ENCODE results near the gene HNMT. TPM values are rescaled to one million over a fixed set of nuclear protein-coding genes. Genes with fewer than 3 reads are reported as not detected.

Gene HNMT
- total RNA-seq, 1 donor = 161 TPM

DNA sequence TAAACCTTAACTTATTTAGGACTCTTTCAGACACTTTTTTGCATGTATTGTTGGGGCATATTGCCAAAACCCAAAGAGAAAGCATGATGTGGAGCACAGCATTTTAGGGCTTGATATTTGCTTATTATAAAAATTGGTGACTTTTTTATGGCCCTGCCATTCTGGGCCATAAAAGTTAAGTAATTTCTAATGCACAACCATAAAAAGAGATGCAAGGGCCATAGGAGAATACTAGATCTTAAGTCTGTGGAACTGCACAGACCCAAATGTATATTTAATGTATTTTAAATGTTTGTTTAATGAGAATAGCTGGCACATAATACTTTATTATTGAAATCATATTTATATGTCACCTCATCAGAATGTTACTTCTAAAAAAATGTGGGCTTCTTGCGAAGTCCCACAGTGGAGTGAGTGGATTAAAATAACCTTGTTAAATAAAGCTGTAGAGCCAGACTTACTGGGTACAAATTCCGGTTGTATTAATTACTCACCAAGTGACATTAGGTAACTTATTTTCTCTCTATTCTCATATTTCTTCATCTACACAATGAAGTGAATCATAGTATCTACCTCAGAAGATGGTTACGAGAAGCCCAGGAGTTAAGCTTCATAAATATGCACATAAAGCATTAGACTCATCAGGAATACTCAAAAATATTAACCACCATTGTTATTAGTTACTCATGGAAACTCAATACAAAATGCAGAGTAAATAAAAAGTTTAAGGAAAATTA, 52.2 kb downstream of the HNMT start:
- no peak for DNase-seq (ENCODE audit: low read depth)
- TF ChIP-seq, protein P1, sequence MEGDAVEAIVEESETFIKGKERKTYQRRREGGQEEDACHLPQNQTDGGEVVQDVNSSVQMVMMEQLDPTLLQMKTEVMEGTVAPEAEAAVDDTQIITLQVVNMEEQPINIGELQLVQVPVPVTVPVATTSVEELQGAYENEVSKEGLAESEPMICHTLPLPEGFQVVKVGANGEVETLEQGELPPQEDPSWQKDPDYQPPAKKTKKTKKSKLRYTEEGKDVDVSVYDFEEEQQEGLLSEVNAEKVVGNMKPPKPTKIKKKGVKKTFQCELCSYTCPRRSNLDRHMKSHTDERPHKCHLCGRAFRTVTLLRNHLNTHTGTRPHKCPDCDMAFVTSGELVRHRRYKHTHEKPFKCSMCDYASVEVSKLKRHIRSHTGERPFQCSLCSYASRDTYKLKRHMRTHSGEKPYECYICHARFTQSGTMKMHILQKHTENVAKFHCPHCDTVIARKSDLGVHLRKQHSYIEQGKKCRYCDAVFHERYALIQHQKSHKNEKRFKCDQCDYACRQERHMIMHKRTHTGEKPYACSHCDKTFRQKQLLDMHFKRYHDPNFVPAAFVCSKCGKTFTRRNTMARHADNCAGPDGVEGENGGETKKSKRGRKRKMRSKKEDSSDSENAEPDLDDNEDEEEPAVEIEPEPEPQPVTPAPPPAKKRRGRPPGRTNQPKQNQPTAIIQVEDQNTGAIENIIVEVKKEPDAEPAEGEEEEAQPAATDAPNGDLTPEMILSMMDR (IDR thresholded peaks at IDR 0.05; ENCODE audit: insufficient read depth, low read depth, low read length) = no peak
- no peak overlapping the region for H3K4me3 ChIP-seq (ENCODE audit: low read depth, low read length)

DNA sequence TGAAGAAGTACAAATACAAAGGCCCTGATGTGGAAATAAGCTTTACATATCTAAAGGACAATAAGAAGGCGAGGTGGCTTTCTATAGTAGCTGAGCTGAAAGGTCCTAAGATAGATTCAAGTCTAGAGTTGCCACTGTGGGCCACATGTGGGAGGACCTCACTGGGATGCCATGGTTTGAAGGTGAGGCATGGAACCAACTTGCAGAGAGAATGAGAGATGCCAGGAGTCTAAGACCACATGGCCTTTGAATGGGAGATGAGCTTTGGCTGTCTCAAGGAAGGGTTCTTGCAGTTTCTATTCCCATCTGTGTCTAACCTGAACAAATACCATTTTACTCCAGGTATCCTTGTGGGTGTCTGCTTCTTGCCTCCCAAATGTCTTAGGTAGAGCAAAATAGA, 53.6 kb downstream of the HNMT start:
- no peak for DNase-seq (ENCODE audit: low read depth)
- TF ChIP-seq, protein P1 (IDR thresholded peaks at IDR 0.05; ENCODE audit: insufficient read depth, low read depth, low read length) = no peak
- H3K4me3 ChIP-seq (ENCODE audit: low read depth, low read length) = no peak overlapping the region

DNA sequence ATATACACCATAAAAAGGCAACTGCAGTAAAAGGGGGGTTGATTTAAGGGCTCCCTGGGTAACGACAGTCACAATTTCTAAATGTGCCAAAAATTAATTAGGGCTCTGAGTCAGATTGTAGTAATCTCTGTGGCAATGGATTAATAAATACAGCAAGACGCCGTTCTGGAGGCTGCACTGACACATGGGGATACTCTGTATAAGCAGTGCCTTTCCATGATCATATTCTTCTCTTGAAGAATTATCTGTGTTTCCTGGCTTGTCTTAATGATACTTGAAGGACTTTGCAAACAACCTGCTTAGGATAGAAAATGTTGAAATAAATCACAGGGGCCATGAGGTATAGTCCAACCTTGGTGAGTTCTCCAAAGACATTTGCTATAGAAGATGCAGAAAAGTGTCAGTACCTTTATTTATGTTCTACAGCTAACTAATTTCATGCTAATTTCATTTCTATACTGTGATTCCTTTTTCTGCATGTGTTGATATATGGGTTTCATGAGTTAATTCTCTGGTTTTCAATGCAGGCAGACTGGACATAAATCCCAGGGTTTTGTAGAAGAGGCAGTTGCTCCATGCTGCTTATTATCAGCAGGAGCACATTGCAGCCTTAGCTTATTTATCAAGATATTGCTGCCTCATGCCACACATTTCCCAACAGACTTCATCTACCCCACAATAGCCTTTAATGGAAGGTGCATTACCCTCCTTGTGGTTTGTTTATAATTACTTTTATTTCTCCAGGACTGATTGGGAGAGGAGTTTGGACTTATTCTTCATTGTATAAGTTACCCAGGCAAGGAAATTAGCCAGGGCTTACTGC, 54.8 kb downstream of the HNMT start:
- TF ChIP-seq, protein P1 (IDR thresholded peaks at IDR 0.05; ENCODE audit: insufficient read depth, low read depth, low read length) = no peak
- no peak overlapping the region for H3K4me3 ChIP-seq (ENCODE audit: low read depth, low read length)
- peak; percentile 13 for DNase-seq (ENCODE audit: low read depth)

DNA sequence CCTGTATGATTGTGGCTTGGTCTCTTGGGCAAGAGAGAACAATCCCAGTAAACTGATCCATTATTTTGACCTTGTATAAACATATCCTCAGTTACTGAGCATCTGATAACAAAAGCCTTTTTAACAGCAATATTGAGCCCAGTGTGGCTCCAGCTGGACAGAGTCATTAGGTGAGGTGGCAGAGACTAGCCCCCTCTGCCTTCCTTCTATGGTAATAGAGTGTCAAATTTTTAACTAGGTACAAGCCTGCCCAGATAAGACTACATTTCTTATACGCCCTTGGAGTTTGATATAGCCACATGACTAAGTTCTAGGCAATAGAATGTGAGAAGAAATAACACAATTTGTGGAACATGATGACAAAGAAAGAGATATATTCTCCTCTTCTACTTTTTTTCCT, 56.2 kb downstream of the HNMT start:
- DNase-seq (ENCODE audit: low read depth) = peak; percentile 3

GRCh38 chr2:138021154-138021553, 56.9 kb downstream of the HNMT start:
- no peak overlapping the region for H3K4me3 ChIP-seq (ENCODE audit: low read depth, low read length)
- TF ChIP-seq, protein P1 (IDR thresholded peaks at IDR 0.05; ENCODE audit: insufficient read depth, low read depth, low read length) = no peak
- DNase-seq (ENCODE audit: low read depth) = no peak

More for the DNA sequence above, 56.2 kb downstream of the HNMT start:
- TF ChIP-seq, protein P1 (IDR thresholded peaks at IDR 0.05; ENCODE audit: insufficient read depth, low read depth, low read length) = peak; percentile 16
- no peak overlapping the region for H3K4me3 ChIP-seq (ENCODE audit: low read depth, low read length)

- H3K4me3 ChIP-seq (ENCODE audit: low read depth, low read length) = no peak overlapping the region
- DNase-seq (ENCODE audit: low read depth) = peak; percentile 66
- TF ChIP-seq, protein P1 (IDR thresholded peaks at IDR 0.05; ENCODE audit: insufficient read depth, low read depth, low read length) = no peak
Measured at GRCh38 chr2:138023298-138023697, 59.0 kb downstream of the HNMT start.

Data from fibroblast of villous mesenchyme (primary cell).